Effector memory CD4-positive, alpha-beta T cell (primary cell): ENCODE data around the gene CBLC.
"Not testable (repeated sequence)": the region's sequence is repeated elsewhere in the genome, so short reads cannot be mapped to it uniquely, and the experiment has no call there.

ENCODE experiments used
- DNase-seq, 3 donors: peaks; one replicate each; pipeline ENCODE4 v3.0.0-alpha.2; 2020
- H3K27ac ChIP-seq: 2 replicates; pipeline ENCODE4 v1.7.0; 2013; ENCODE audit warnings: mild to moderate bottlenecking, low read length, moderate library complexity; ENCODE audit not compliant: insufficient read depth, poor library complexity, severe bottlenecking
- H3K27me3 ChIP-seq: replicated peaks from 2 replicates; pipeline ENCODE4 v1.7.0; 2013; ENCODE audit warnings: mild to moderate bottlenecking, low read length; ENCODE audit not compliant: insufficient read depth, control insufficient read depth, poor library complexity, severe bottlenecking
- H3K36me3 ChIP-seq: 2 replicates; pipeline ENCODE4 v1.7.0; 2013; ENCODE audit warnings: mild to moderate bottlenecking, low read length, moderate library complexity; ENCODE audit not compliant: control insufficient read depth, insufficient read depth
- H3K4me1 ChIP-seq: 2 replicates; pipeline ENCODE4 v1.7.0; 2013; ENCODE audit warnings: low read length, mild to moderate bottlenecking; ENCODE audit not compliant: control insufficient read depth, insufficient read depth, poor library complexity, severe bottlenecking
- H3K4me3 ChIP-seq: 2 replicates; pipeline ENCODE4 v1.7.0; 2013; ENCODE audit warnings: low read length, low read depth, mild to moderate bottlenecking; ENCODE audit not compliant: insufficient read depth, poor library complexity, severe bottlenecking
- H3K9me3 ChIP-seq: 2 replicates; pipeline ENCODE4 v1.7.0; 2013; ENCODE audit warnings: mild to moderate bottlenecking, low read length, moderate library complexity; ENCODE audit not compliant: control insufficient read depth

CBLC gene

DNA sequence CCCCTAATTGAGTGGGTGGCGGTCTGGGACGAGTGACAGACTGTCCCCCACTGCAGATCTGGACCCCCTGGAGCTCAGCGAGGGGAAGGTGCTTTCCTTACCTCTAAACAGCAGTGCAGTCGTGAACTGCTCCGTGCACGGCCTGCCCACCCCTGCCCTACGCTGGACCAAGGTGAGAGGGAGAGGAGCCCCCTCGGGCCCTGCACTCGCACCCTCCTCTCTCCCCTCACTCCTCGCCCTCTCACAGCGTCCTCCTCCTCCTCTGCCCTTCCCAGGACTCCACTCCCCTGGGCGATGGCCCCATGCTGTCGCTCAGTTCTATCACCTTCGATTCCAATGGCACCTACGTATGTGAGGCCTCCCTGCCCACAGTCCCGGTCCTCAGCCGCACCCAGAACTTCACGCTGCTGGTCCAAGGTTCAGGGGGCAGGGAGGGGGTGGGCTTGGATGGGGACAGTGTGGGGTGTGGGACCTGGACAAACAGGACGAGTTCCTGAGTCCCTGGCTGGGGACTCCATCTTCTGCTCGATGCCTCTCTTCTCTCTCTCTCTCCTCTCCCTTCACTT is 40.9 kb downstream of the CBLC start:
- no peaks in the 10 kb centered on the region for H3K27me3 ChIP-seq
- H3K36me3 ChIP-seq: no peaks in the 10 kb centered on the region
- no peak overlapping the region for H3K4me3 ChIP-seq
- H3K9me3 ChIP-seq: no peaks in the 10 kb centered on the region
- no peak for DNase-seq
- H3K4me1 ChIP-seq: no peaks in the 10 kb centered on the region
- no peak overlapping the region for H3K27ac ChIP-seq

DNA sequence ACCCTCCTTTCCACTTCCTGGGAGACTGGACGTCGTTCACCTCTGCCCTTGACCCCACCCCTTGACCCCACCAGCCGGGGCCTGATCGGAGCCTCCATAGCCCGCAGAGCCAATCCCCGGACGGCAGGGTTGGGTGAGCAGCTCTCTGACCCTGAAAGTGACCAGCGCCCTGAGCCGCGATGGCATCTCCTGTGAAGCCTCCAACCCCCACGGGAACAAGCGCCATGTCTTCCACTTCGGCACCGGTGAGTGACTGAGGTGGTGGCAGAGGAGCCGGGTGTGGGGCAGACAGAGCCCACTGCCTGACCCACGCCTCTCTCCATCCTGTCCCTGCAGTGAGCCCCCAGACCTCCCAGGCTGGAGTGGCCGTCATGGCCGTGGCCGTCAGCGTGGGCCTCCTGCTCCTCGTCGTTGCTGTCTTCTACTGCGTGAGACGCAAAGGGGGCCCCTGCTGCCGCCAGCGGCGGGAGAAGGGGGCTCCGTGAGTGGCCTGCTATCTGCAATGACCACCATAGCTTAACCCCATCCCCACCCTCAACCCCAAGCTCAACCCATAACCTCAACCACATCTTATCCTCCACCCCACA is 41.6 kb downstream of the CBLC start:
- no peaks in the 10 kb centered on the region for H3K4me1 ChIP-seq
- H3K9me3 ChIP-seq: no peaks in the 10 kb centered on the region
- no peaks in the 10 kb centered on the region for H3K27me3 ChIP-seq
- H3K27ac ChIP-seq: no peak overlapping the region
- no peak overlapping the region for H3K4me3 ChIP-seq
- H3K36me3 ChIP-seq: no peaks in the 10 kb centered on the region
- no peak for DNase-seq

GRCh38 chr19:44820648-44821609 is 43.2 kb downstream of the CBLC start:
- Histone ChIP-seq H3K4me3 (no peak overlapping the region), H3K36me3 (no peaks in the 10 kb centered on the region), H3K4me1 (no peaks in the 10 kb centered on the region), H3K9me3 (no peaks in the 10 kb centered on the region), H3K27ac (no peak overlapping the region), H3K27me3 (no peaks in the 10 kb centered on the region)
- DNase-seq: no peak

- Histone ChIP-seq H3K9me3 (no peaks in the 10 kb centered on the region), H3K27me3 (no peaks in the 10 kb centered on the region), H3K36me3 (no peaks in the 10 kb centered on the region), H3K4me3 (no peak overlapping the region), H3K27ac (no peak overlapping the region), H3K4me1 (no peaks in the 10 kb centered on the region)
- no peak for DNase-seq
Observed at GRCh38 chr19:44822177-44822576, 44.5 kb downstream of the CBLC start.

DNA sequence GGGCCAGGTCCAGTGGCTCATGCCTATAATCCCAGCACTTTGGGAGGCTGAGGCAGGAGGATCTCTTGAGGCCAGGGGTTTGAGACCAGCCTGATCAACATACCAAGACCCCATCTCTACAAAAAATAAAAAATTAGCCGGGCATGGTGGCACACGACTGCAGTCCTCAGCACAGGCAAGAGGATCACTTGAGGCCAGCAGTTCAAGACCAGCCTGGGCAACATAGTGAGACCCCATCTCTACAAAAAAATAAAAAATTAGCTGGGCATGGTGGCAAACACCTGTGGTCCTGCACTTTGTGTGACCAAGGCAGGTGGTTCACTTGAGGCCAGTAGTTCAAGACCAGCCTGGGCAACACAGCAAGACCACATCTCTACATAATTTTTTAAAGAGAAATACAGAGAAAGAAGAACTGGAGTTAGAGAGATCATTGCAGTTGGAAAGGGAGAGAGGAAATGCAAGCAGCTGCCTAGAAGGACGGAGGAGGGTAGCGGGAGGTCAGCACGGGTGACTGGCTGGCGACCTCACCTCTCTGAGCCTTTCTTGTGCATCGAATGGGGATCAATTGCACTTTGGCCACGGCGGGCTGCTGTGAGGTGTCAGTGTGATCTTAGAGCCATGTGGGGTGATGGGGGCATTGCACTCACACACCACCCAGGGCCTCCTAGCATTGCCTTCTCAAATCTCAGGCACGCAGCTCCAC is 45.1 kb downstream of the CBLC start:
- Histone ChIP-seq H3K4me1 (no peaks in the 10 kb centered on the region), H3K36me3 (no peaks in the 10 kb centered on the region), H3K27ac (no peak overlapping the region), H3K27me3 (no peaks in the 10 kb centered on the region), H3K9me3 (no peaks in the 10 kb centered on the region), H3K4me3 (no peak overlapping the region)
- DNase-seq: no peak

DNA sequence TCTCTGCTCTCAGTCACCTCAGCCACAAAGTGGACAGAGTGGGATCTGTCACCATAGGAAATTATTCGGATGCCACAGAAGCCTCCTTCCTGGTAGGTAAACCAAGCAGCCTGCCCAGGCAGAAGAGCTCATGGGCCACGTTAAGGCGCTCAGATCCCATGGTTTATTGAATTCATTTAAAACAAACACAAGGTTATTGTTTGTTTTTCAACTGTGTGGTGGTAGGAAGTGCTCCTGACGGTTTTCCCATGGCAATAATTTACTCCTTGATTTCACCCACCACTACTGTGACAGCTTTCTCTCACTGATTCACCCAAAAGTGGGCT is 45.6 kb downstream of the CBLC start:
- no peak for DNase-seq
- Histone ChIP-seq H3K9me3 (no peaks in the 10 kb centered on the region), H3K36me3 (no peaks in the 10 kb centered on the region), H3K4me3 (no peak overlapping the region), H3K4me1 (no peaks in the 10 kb centered on the region), H3K27ac (no peak overlapping the region), H3K27me3 (no peaks in the 10 kb centered on the region)

DNA sequence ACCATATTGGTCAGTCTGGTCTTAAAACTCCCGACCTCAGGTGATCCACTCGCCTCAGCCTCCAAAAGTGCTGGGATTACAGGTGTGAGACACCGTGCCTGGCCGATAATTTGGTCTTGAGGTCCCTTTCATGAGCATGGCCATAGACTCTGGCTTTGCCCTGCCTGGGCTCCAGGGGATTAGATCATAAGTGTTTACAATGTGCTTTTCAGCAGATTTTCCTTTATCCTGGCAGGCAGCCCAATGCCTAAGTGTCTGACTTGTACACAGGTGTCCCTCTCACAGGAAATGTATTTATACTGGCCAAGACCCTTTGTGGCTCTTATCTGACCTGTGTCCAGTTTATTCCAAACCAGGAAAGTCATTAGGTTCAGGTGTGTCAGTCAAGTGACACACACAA is 47.1 kb downstream of the CBLC start:
- Histone ChIP-seq H3K27ac (no peak overlapping the region), H3K4me1 (no peaks in the 10 kb centered on the region), H3K4me3 (no peak overlapping the region), H3K36me3 (no peaks in the 10 kb centered on the region), H3K9me3 (no peaks in the 10 kb centered on the region), H3K27me3 (no peaks in the 10 kb centered on the region)
- no peak for DNase-seq

DNA sequence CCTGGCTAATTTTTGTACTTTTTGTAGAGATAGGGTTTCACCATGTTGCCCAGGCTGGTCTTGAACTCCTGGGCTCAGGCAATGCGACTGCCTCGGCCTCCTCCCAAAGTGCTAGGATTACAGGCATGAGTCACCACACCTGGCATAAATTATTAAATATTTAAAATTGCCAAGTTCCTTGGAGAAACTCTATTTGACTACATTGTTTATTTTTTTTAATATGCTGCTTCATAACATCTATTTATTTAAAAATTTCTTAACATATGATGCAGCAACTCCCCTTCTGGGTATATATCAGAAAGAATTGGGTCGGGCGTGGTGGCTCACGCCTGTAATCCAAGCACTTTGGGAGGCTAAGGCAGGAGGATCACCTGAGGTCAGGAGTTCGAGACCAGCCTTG is 55.2 kb downstream of the CBLC start:
- DNase-seq, H3K27ac ChIP-seq, H3K4me3 ChIP-seq, H3K4me1 ChIP-seq, H3K36me3 ChIP-seq, H3K9me3 ChIP-seq, H3K27me3 ChIP-seq: not testable (repeated sequence)

- not testable (repeated sequence) for DNase-seq, H3K4me1 ChIP-seq, H3K9me3 ChIP-seq, H3K27ac ChIP-seq, H3K4me3 ChIP-seq, H3K27me3 ChIP-seq, H3K36me3 ChIP-seq
Observed at GRCh38 chr19:44834399-44834798, 56.7 kb downstream of the CBLC start.

- no peaks in the 10 kb centered on the region for H3K27me3 ChIP-seq
- no peak overlapping the region for H3K4me3 ChIP-seq
- H3K36me3 ChIP-seq: no peaks in the 10 kb centered on the region
- no peaks in the 10 kb centered on the region for H3K9me3 ChIP-seq
- H3K27ac ChIP-seq: no peak overlapping the region
- DNase-seq: no peak
- no peaks in the 10 kb centered on the region for H3K4me1 ChIP-seq
Observed at GRCh38 chr19:44839276-44839675, 61.6 kb downstream of the CBLC start.
